Measurements from ENCODE around the gene ANGPTL7.

- TF ChIP-seq EZH2 (IDR thresholded peaks at IDR 0.05; ENCODE audit: insufficient read depth, poor library complexity, severe bottlenecking) (no peak), EZH2phosphoT487 (IDR thresholded peaks at IDR 0.05; ENCODE audit: insufficient read depth, low read depth) (no peak)
Measured at GRCh38 chr1:11229203-11229602, 40.0 kb downstream of the ANGPTL7 start.
